Breast epithelium (tissue), 3 donors: ENCODE data around the gene GPR6.

Experiments
- CTCF ChIP-seq, 3 donors: fragments of 450-650 bp; IDR thresholded peaks; one replicate each; pipeline ENCODE4 v1.5.1; 2016 to 2017; ENCODE audit warnings: antibody characterized with exemption in 3 of 3, mild to moderate bottlenecking in 3 of 3, moderate library complexity in 3 of 3
- POLR2AphosphoS5 ChIP-seq, 3 donors: sonication (generic); formaldehyde crosslinking; IDR thresholded peaks; one replicate each; pipeline ENCODE4 v1.6.1; 2017; ENCODE audit warnings: antibody characterized with exemption in 3 of 3

- TF ChIP-seq CTCF (IDR thresholded peaks at IDR 0.05) = no peak
- no peak for TF ChIP-seq POLR2AphosphoS5 (IDR thresholded peaks at IDR 0.05)
Observed at GRCh38 chr6:109999740-110000139, 21.6 kb downstream of the GPR6 start.
